Measurements from ENCODE around the gene ASTN2.
A peak's percentile ranks its signal among the peaks of the same experiment; 100 is the strongest.

ASTN2 gene

GRCh38 chr9:116683535-116683934 lies 731.3 kb downstream of the ASTN2 start:
- ATAC-seq (replicated peaks), result no peak
- peaks cover 0 to 1% of the 10 kb centered on the region in 2 donors for H3K9me3 Mint-ChIP-seq
- peaks cover 17 to 23% of the 10 kb centered on the region in 2 donors for H3K4me1 Mint-ChIP-seq (ENCODE audit: low read depth in 2 of 2)
- no peak overlapping the region for H3K27ac Mint-ChIP-seq
- H3K36me3 Mint-ChIP-seq (ENCODE audit: insufficient read depth), result peaks cover 7% of the 10 kb centered on the region
- H3K27me3 Mint-ChIP-seq, result no peaks in the 10 kb centered on the region
- H3K4me3 Mint-ChIP-seq, result no peak overlapping the region
- DNase-seq, result no peak

- no peaks in the 10 kb centered on the region for H3K4me1 Mint-ChIP-seq (ENCODE audit: low read depth in 2 of 2)
- H3K27ac Mint-ChIP-seq, result no peak overlapping the region
- H3K27me3 Mint-ChIP-seq, result no peaks in the 10 kb centered on the region
- ATAC-seq (replicated peaks) (no peak), DNase-seq (no peak)
- H3K4me3 Mint-ChIP-seq, result no peak overlapping the region
- H3K9me3 Mint-ChIP-seq, result peaks cover 0 to 3% of the 10 kb centered on the region in 2 donors
- H3K36me3 Mint-ChIP-seq (ENCODE audit: insufficient read depth), result no peaks in the 10 kb centered on the region
Observed at GRCh38 chr9:116674210-116674980, 740.5 kb downstream of the ASTN2 start.

- Mint-ChIP-seq H3K36me3 (ENCODE audit: insufficient read depth) (no peaks in the 10 kb centered on the region), H3K4me3 (no peak overlapping the region), H3K27me3 (no peaks in the 10 kb centered on the region), H3K9me3 (peaks cover 0 to 3% of the 10 kb centered on the region in 2 donors), H3K4me1 (ENCODE audit: low read depth in 2 of 2) (peaks cover 0 to 3% of the 10 kb centered on the region in 2 donors), H3K27ac (no peak overlapping the region)
- DNase-seq, result no peak
- ATAC-seq (replicated peaks), result no peak
Observed at GRCh38 chr9:116673375-116673774, 741.5 kb downstream of the ASTN2 start.

DNA sequence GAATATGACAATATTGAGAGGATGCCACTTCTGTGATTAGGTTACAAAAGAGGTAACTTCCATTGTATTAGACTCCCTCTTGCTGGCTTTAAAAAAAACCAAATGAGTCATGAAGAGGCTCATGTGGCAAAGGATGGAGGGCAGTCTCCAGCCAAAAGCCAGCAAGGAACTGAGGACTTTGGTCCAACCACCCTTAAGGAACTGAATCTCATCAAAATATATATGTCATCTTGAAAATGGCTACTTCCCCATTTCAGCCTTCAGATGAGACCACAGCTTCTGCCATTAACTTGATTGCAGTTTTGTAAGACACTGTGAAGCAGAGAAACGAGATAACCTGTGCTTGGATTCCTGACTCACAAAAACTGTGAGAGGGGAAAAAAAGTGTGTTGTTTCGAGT lies 743.3 kb downstream of the ASTN2 start:
- H3K27me3 Mint-ChIP-seq, result no peaks in the 10 kb centered on the region
- peaks cover 0 to 3% of the 10 kb centered on the region in 2 donors for H3K9me3 Mint-ChIP-seq
- no peak overlapping the region for H3K27ac Mint-ChIP-seq
- H3K36me3 Mint-ChIP-seq (ENCODE audit: insufficient read depth), result no peaks in the 10 kb centered on the region
- no peak overlapping the region for H3K4me3 Mint-ChIP-seq
- peaks cover 0 to 3% of the 10 kb centered on the region in 2 donors for H3K4me1 Mint-ChIP-seq (ENCODE audit: low read depth in 2 of 2)
- ATAC-seq (replicated peaks) (no peak), DNase-seq (no peak)

DNA sequence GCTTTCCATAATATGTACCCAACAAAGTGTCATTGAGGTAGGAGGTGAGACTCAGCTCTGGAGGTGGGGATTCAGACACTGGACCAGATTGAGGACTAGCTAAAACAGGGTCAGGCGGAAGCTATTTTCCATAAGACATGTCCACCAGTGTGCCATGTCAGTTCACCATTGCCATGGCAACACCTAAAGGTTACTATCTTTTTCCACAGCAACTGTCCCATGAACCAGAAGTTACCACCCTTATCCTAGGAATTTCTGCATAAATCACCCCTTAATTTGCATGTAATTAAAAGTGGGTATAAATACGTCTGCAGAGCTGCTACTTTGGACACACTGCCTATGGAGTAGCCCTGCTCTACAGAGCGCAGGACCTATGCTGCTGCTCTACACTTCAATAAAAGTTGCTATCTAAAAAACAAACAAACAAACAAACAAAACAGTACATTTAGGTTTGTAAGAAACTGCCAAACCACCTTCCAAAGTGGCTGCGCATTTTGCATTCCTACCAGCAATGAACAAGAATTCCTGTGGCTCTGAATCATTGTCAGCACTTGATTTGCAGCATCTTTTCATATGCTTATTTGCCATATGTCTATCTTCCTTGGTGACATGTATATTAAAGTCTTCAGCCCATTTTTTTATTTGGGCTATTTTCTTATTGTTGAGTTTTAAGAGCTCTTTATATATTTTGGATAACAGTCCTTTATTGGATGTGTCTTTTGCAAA lies 745.7 kb downstream of the ASTN2 start:
- no peaks in the 10 kb centered on the region for H3K36me3 Mint-ChIP-seq (ENCODE audit: insufficient read depth)
- no peak overlapping the region for H3K27ac Mint-ChIP-seq
- DNase-seq, result no peak
- H3K9me3 Mint-ChIP-seq, result peaks cover 0 to 3% of the 10 kb centered on the region in 2 donors
- H3K4me1 Mint-ChIP-seq (ENCODE audit: low read depth in 2 of 2), result peaks cover 0 to 3% of the 10 kb centered on the region in 2 donors
- H3K27me3 Mint-ChIP-seq, result no peaks in the 10 kb centered on the region
- no peak overlapping the region for H3K4me3 Mint-ChIP-seq
- no peak for ATAC-seq (replicated peaks)

- Mint-ChIP-seq H3K27me3 (no peaks in the 10 kb centered on the region), H3K4me3 (no peak overlapping the region), H3K4me1 (ENCODE audit: low read depth in 2 of 2) (peaks cover 0 to 1% of the 10 kb centered on the region in 2 donors), H3K27ac (no peak overlapping the region), H3K9me3 (no peaks in the 10 kb centered on the region), H3K36me3 (ENCODE audit: insufficient read depth) (no peaks in the 10 kb centered on the region)
- ATAC-seq (replicated peaks), result no peak
- no peak for DNase-seq
Observed at GRCh38 chr9:116663581-116663980, 751.3 kb downstream of the ASTN2 start.

GRCh38 chr9:116662646-116663310 lies 752.1 kb downstream of the ASTN2 start:
- H3K9me3 Mint-ChIP-seq, result no peaks in the 10 kb centered on the region
- H3K27ac Mint-ChIP-seq, result no peak overlapping the region
- H3K4me1 Mint-ChIP-seq (ENCODE audit: low read depth in 2 of 2), result no peaks in the 10 kb centered on the region
- ATAC-seq (replicated peaks) (no peak), DNase-seq (no peak)
- H3K36me3 Mint-ChIP-seq (ENCODE audit: insufficient read depth), result no peaks in the 10 kb centered on the region
- no peak overlapping the region for H3K4me3 Mint-ChIP-seq
- H3K27me3 Mint-ChIP-seq, result no peaks in the 10 kb centered on the region

GRCh38 chr9:116661037-116661954 lies 753.6 kb downstream of the ASTN2 start:
- Mint-ChIP-seq H3K27ac (no peak overlapping the region), H3K4me3 (no peak overlapping the region), H3K9me3 (no peaks in the 10 kb centered on the region), H3K4me1 (ENCODE audit: low read depth in 2 of 2) (no peaks in the 10 kb centered on the region), H3K27me3 (no peaks in the 10 kb centered on the region), H3K36me3 (ENCODE audit: insufficient read depth) (no peaks in the 10 kb centered on the region)
- peak in 2 of 3 experiments; percentile 1 to 2 for DNase-seq
- peak; percentile 48 for ATAC-seq (replicated peaks)

DNA sequence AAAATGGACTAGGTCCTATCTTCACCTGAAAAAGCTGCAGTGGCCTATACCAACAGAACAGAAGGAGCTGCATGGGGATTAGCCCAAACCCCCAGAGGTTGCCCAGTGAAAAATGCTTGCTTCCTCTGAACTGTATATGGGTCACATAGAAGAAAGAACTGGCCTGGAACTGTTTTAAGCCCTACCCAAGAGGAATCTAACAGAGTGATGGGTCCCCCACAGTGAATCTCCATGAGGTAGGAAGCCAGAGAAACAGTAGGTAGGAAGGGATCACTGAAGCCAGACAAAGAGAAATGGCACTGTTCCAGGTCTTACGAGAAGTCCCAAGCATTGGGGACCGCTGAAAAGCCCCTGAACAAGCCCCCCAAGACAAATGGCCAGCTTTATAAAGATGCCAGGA lies 756.6 kb downstream of the ASTN2 start:
- Mint-ChIP-seq H3K4me3 (no peak overlapping the region), H3K27ac (no peak overlapping the region), H3K9me3 (no peaks in the 10 kb centered on the region), H3K27me3 (no peaks in the 10 kb centered on the region), H3K4me1 (ENCODE audit: low read depth in 2 of 2) (no peaks in the 10 kb centered on the region), H3K36me3 (ENCODE audit: insufficient read depth) (no peaks in the 10 kb centered on the region)
- ATAC-seq (replicated peaks) (no peak), DNase-seq (no peak)

DNA sequence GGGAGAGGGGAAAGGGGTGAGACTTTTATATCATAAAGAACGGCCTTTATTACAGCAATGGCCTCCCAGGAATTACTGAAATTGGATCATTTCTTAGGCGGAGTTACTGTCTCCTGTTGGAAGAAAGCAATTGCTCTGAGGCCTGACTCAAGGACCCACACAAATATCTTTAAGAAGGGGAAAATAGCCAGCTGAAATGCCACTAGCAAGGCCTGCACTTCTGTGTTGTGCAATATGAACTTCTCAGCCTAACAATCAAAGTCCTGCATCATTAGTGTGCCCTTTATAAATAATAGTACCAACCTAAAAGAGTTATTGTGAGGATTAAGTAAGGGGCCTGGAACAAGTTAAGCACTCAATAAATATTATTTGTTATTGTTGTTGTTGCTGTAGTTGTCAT lies 757.9 kb downstream of the ASTN2 start:
- H3K9me3 Mint-ChIP-seq, result no peaks in the 10 kb centered on the region
- no peaks in the 10 kb centered on the region for H3K4me1 Mint-ChIP-seq (ENCODE audit: low read depth in 2 of 2)
- no peak overlapping the region for H3K4me3 Mint-ChIP-seq
- no peak for ATAC-seq (replicated peaks)
- no peaks in the 10 kb centered on the region for H3K27me3 Mint-ChIP-seq
- no peaks in the 10 kb centered on the region for H3K36me3 Mint-ChIP-seq (ENCODE audit: insufficient read depth)
- no peak for DNase-seq
- H3K27ac Mint-ChIP-seq, result no peak overlapping the region

DNA sequence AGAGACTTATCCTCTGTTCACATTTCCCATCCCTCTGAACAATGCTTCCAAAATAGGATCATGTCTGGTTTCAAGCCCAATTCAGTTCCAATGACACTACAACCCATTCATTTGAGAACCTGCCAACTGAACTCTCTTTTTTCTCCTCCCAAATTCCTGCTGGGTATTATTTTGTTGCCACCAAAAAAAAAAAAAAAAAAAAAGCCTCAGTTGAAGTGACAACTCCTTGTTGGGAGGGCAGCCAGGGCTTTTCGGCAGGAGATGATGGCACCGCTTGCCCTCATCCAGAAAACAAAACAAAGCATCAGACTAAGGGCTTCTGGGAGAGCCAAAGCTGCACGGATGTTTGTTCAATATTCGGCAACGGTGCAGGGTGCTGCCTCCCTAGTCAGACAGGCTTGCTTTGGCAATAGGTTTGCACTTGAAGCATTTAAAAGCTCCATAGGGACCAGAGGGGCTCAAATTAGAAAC lies 758.3 kb downstream of the ASTN2 start:
- no peak for DNase-seq
- H3K4me3 Mint-ChIP-seq, result no peak overlapping the region
- no peaks in the 10 kb centered on the region for H3K36me3 Mint-ChIP-seq (ENCODE audit: insufficient read depth)
- no peak overlapping the region for H3K27ac Mint-ChIP-seq
- H3K9me3 Mint-ChIP-seq, result no peaks in the 10 kb centered on the region
- ATAC-seq (replicated peaks), result no peak
- no peaks in the 10 kb centered on the region for H3K4me1 Mint-ChIP-seq (ENCODE audit: low read depth in 2 of 2)
- no peaks in the 10 kb centered on the region for H3K27me3 Mint-ChIP-seq

DNA sequence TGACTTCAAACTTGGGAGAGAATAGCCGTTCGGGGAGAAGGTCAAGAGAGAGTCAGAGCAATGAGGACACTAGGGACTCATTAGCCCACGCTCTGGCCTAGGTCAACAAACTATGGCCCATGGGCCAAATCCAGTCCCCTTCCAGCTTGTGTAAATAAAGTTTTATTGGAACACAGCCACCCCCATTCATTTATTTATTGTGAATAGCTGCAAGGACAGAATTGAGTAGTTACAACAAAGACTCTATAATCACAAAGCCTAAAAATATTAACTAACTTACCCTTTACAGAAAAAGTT lies 760.9 kb downstream of the ASTN2 start:
- H3K27ac Mint-ChIP-seq, result no peak overlapping the region
- ATAC-seq (replicated peaks) (no peak), DNase-seq (no peak)
- H3K4me1 Mint-ChIP-seq (ENCODE audit: low read depth in 2 of 2), result no peaks in the 10 kb centered on the region
- no peak overlapping the region for H3K4me3 Mint-ChIP-seq
- H3K36me3 Mint-ChIP-seq (ENCODE audit: insufficient read depth), result no peaks in the 10 kb centered on the region
- H3K27me3 Mint-ChIP-seq, result no peaks in the 10 kb centered on the region
- no peaks in the 10 kb centered on the region for H3K9me3 Mint-ChIP-seq
